Esophagus squamous epithelium (tissue), 4 donors: ENCODE data around the gene SYTL1.

Source experiments
- POLR2A ChIP-seq, 4 donors: fragments of 450-650 bp; IDR thresholded peaks; one replicate each; pipeline ENCODE4 v1.6.1; 2017; ENCODE audit warnings: antibody characterized with exemption in 4 of 4, mild to moderate bottlenecking in 4 of 4, moderate library complexity in 3 of 4
- TF ChIP-seq, protein P1 (sequence below), 6 experiments: fragments of 450-650 bp in 4 of 6; fragments of 200-600 bp in 2 of 6; sonication (generic) in 2 of 6; IDR thresholded peaks; one replicate each; pipeline ENCODE4 v1.5.1; 2016 to 2019; ENCODE audit warnings: antibody characterized with exemption in 6 of 6, mild to moderate bottlenecking in 4 of 6, moderate library complexity in 4 of 6

DNA sequence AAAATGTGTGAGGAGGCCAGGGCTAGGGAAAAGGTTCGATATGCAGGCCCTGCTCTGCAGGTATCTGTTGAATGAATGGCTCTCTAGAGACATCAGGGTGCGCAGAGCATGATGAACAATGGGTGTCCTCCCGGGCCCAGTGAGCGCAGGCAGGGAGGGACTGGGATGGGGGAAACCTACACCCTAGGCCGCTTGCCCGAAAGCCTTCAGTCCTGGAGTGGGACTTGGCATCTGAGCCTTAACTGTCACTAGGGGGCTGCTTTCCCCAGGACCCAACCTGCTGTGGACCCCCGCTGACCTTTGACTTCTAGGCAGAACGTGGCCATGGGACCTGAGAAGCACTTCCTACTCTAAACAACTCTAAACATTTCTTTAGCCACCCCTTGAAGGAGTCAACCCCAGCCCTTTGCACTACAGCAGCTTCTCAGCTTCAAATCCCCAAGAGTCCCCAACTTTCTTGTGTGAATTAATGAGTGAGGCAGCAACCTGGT, 25.4 kb downstream of the SYTL1 start:
- TF ChIP-seq, protein P1, sequence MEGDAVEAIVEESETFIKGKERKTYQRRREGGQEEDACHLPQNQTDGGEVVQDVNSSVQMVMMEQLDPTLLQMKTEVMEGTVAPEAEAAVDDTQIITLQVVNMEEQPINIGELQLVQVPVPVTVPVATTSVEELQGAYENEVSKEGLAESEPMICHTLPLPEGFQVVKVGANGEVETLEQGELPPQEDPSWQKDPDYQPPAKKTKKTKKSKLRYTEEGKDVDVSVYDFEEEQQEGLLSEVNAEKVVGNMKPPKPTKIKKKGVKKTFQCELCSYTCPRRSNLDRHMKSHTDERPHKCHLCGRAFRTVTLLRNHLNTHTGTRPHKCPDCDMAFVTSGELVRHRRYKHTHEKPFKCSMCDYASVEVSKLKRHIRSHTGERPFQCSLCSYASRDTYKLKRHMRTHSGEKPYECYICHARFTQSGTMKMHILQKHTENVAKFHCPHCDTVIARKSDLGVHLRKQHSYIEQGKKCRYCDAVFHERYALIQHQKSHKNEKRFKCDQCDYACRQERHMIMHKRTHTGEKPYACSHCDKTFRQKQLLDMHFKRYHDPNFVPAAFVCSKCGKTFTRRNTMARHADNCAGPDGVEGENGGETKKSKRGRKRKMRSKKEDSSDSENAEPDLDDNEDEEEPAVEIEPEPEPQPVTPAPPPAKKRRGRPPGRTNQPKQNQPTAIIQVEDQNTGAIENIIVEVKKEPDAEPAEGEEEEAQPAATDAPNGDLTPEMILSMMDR (IDR thresholded peaks at IDR 0.05) = no peak
- no peak for TF ChIP-seq POLR2A (IDR thresholded peaks at IDR 0.05)
